ENCODE results near the gene C1QTNF1.

- TF ChIP-seq CTCF (IDR thresholded peaks at IDR 0.05) (no peak), POLR2AphosphoS5 (IDR thresholded peaks at IDR 0.05; ENCODE audit: low read depth, low read length) (no peak), SMC3 (IDR thresholded peaks at IDR 0.05; ENCODE audit: low read depth, low read length) (no peak), NFIC (IDR thresholded peaks at IDR 0.05; ENCODE audit: borderline replicate concordance) (no peak), MXI1 (IDR thresholded peaks at IDR 0.05; ENCODE audit: low read depth, low read length) (no peak), TAF1 (IDR thresholded peaks at IDR 0.05; ENCODE audit: borderline replicate concordance, low read depth, low read length) (no peak), EP300 (IDR thresholded peaks at IDR 0.05; ENCODE audit: borderline replicate concordance in 1 of 2, low read depth in 1 of 2, low read length in 1 of 2) (no peak), IRF3 (IDR thresholded peaks at IDR 0.05; ENCODE audit: low read depth, low read length) (no peak)
Measured at GRCh38 chr17:79043931-79044320, 20.0 kb downstream of the C1QTNF1 start.

Measured in SK-N-SH (cell line).